K562 treated with DMSO at 1 percent for 48 hours (cell line): Measurements from ENCODE around the gene BEX1. TPM values are rescaled to one million over a fixed set of nuclear protein-coding genes. Genes with fewer than 3 reads are reported as not detected.

Source experiments
- total RNA-seq: library from RNA; unstranded; fragments of 300-600 nt; gene quantifications from 2 replicates; pipeline ENCODE4 v1.2.3, GENCODE V29; 2022; ENCODE audit warnings: low replicate concordance; ENCODE audit errors: extremely low read depth

The BEX1 gene
- total RNA-seq = not detected in 2 replicates

GRCh38 chrX:103063918-103064434 lies at the start of gene BEX1:
TSS of gene BEX1 (minus strand) at chrX:103064171. CDS start at chrX:103063274, 897 bp downstream.

GRCh38 chrX:103092942-103093341 lies 29.0 kb upstream of the BEX1 start, which contains the start of gene NXF3:
TSS of gene NXF3 (minus strand) at chrX:103093143. CDS start at chrX:103093023, 120 bp downstream.

Other genes starting within 250 kb of the BEX1 start
- not detected in 2 replicates for gene RAB40AL, start 126.9 kb downstream of the BEX1 start, total RNA-seq
- gene NXF3, start 29.0 kb upstream of the BEX1 start, total RNA-seq = not detected in 2 replicates
- gene BEX4, start 150.9 kb upstream of the BEX1 start, total RNA-seq = not detected in 2 replicates
- not detected in 2 replicates for gene TCEAL8, start 191.0 kb upstream of the BEX1 start, total RNA-seq
- not detected in 2 replicates for gene TCEAL5, start 212.6 kb upstream of the BEX1 start, total RNA-seq
- gene BEX2, start 246.8 kb upstream of the BEX1 start, total RNA-seq = not detected in 2 replicates